MM.1S (cell line): ENCODE data around the gene TPD52L1.

Experiments
- EZH2phosphoT487 ChIP-seq: fragments of 300-600 bp; sonication (generic); IDR thresholded peaks from 2 replicates; pipeline ENCODE4 v1.6.1; 2018; ENCODE audit warnings: antibody characterized with exemption, low read length
- TF ChIP-seq, protein P1 (sequence below): fragments of 300-600 bp; sonication (generic); IDR thresholded peaks from 2 replicates; pipeline ENCODE4 v1.5.1; 2016; ENCODE audit warnings: antibody characterized with exemption, low read length, mixed read lengths

DNA sequence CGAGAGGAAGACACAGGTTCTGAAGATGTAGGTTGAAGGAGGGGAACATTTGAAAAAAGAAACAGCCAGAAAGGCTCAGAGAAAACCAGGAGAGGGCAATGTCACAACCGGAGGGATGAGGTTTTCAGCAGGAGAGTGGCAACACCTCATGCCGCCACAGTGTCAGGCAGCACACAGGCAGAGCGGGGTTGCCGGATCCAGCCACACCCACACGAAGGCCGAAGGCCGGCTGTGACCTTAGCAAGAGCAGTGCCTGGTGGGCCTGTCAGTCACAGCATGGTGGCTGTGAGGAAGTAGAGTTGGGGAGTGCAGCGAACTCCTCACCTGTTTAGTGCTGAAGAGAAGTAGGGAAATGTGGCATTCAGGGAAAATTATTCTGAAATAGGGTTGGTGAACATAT, 134.1 kb downstream of the TPD52L1 start:
- TF ChIP-seq, protein P1, sequence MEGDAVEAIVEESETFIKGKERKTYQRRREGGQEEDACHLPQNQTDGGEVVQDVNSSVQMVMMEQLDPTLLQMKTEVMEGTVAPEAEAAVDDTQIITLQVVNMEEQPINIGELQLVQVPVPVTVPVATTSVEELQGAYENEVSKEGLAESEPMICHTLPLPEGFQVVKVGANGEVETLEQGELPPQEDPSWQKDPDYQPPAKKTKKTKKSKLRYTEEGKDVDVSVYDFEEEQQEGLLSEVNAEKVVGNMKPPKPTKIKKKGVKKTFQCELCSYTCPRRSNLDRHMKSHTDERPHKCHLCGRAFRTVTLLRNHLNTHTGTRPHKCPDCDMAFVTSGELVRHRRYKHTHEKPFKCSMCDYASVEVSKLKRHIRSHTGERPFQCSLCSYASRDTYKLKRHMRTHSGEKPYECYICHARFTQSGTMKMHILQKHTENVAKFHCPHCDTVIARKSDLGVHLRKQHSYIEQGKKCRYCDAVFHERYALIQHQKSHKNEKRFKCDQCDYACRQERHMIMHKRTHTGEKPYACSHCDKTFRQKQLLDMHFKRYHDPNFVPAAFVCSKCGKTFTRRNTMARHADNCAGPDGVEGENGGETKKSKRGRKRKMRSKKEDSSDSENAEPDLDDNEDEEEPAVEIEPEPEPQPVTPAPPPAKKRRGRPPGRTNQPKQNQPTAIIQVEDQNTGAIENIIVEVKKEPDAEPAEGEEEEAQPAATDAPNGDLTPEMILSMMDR, result no peak
- no peak for TF ChIP-seq EZH2phosphoT487
